Fibroblast of skin of scalp (primary cell): Measurements from ENCODE around the gene SYNPO2.

Source experiments
- DNase-seq: peaks from one replicate; pipeline ENCODE4 v3.0.0-alpha.2; 2013

SYNPO2 gene

DNA sequence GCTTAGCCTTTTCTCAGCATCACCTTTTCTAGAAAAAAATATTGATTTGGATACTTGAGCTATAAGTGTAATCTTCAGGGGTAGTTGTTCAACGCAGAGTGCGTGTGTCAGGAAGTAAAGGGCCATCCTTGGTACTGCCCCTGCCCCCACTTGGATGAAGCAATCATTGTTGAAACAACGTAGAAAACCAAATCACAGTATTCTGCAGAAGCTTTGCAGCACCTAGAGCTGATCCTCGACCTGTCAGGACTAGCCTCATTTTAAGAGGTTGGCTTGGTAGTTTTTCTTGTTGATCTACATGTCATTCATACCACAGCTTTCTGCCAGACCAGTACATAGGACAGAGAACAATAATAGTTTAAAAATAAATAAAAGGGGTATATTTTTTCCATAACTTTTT is 181.6 kb downstream of the SYNPO2 start:
- DNase-seq = no peak

DNA sequence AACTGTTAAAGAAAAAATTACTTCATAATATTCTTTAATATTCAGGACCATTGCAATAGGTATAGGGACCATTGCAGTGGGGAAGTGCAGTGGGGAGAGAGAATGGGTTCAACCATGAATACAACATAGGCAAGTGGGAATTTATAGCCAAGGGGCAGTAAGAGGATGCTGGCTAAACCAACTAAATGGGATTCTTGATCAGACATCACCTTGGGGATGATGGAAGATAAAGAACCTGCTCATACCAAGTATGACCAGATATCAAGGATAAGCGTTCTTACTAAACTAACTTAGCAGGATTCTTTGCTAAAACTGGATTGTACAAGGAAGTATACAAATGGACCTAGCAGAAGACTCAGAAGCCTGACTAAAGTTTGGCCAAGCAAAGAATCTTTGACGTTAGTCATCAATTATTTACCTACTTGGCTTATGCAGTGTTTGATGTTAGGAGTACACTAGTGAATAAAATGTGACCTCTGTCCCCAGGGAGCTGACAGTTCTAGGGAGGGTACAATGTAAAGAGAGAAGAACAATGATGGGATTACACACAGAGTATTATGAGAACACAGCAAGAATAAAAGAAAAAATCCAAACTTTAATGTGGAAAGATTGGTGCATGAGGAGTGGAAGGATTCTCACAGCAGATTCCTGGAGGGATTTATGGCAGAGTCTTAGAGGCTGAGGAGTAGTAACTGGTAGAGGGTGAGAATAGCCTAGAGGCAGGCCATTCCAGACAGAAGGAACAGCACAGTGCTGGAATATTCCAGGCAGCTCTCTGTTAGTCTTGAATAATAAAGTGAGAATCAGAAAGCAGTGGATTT is 192.3 kb downstream of the SYNPO2 start:
- DNase-seq = no peak

DNA sequence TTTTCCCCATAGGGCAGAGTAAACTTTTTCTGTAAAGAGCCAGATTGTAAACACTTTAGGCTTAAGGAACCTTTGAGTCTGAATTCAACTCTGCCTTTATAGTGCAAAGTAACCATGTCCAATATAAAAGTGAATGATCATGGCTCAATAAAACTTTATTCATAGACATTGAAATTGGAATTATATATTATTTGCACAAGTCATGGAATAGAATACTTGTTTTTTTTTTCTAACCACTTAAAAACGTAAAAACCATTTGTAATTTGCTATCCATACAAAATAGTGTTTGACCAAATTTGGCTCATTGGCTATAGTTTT is 192.8 kb downstream of the SYNPO2 start:
- no peak for DNase-seq

DNA sequence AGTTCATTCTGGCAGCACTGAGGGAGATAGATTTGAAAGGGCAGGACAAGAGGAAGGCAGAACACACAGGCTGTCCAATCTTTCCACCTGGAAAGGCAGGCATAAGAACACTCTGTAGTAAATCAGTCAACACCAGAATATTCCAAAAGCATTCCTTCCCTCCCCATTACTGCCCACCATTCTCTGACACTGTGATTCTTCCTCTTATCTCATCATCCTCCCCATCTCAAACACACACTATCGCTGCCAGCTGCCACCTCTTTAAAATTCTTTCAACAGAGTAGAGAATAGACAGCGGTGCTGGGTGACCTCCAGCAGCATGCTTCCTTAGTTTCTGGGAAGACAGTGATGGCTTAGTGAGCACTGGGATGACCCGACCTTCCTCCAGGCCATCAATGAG is 193.3 kb downstream of the SYNPO2 start:
- DNase-seq = no peak

DNA sequence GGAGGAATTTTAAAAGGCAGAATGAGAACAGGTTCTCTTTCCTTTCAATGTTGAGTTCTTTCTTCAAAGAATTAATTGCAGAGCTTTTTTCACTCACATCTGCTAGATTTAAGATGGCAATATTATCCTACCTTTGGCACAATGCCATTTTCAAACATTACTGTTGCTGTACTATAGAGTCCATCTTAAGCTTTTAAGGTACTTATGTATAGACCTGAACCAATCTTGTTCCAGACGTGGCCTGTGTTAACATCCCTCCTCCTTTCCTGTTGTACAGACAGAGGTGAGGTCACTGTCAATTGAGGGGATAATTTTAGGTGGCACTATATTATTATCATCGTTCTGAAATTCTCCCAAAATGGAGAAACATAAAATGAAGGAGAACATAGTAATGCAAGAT is 194.0 kb downstream of the SYNPO2 start:
- no peak for DNase-seq

DNA sequence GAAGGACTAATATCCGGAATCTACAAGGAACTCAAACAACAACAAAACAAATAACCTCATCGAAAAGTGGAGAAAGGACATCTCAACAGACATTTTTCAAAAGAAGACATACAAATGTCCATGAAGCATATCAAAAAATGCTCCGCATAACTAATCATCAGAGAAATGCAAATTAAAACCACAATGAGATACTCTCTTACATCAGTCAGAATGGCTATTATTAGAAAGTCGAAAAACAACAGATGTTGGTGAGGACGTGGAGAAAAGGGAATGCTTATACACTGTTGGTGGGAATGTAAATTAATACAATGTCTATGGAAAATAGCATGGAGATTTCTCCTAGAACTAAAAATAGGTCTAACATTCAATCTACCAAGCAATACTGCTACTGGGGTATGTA is 195.9 kb downstream of the SYNPO2 start:
- no peak for DNase-seq

DNA sequence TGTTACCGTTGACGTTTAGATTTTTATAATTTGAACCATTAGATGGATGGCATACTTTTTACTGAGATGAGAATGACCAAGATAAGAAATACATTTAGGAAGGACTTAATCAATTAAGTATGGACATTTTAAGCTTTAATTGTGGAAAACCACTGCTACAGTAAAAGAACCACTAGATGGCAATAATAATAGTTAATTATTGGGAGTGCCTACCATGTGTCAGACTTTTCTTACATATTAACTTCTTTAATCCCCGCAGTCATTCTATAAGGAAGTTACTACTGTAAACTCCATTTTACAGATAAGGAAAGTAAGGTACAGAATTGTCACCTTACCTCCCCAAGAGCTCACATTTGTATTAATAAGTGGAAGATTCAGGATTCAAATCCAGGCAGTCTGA is 198.5 kb downstream of the SYNPO2 start:
- peak; percentile 22 for DNase-seq

DNA sequence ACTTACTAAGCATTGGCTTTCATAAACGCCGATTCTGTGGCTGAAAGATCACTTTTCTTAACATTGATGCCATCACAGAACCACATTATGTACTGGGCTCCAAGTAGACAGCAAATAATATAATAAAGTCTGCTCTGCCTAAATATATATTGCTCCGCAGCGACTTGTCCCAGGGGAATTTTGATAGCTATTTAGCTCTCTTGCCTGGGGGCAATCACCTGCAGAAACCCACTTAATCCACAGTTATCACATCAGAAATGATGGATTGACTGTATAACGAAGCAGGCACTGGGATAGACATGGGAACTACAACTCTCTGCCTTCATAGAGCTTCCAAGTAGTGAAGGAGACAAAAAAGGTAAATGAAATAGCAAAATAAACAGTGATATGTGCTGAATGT is 199.0 kb downstream of the SYNPO2 start:
- DNase-seq = no peak

DNA sequence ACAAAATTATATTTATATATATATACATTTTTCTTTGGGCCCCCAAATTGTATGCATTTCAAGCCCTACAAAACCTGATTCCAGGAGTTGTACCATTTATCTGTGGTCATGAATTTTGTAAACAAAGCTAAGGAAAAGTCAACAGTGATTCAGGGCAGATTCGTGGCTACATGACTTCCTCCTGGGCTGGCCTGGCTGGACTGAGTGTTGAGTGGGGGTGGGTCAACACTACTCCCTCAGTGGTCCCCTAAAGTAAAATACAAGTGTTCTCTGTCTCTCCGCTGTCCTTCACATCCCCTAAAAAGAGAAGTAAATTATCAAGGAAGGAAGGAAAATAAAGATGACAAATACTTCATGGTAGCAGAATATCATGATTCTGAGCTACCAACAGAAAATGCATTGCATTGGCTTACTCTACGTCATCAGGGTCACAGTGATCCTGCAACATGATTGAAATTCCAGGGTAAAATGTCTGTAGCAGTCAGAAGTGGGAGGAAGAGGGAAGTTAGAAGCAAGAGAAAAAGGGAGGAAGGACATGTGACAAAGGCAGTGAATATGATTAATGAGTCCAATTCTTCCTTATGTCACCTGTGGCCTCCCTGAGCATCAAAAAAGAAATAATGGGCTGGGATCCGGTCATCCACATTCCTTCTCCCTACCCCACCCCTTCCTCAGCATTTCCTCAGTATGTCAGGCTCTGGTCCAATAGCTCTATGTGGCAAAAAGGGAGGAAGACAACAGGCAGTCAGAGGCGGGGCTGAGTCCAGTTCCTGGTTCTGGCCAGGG is 204.6 kb downstream of the SYNPO2 start:
- DNase-seq = no peak

DNA sequence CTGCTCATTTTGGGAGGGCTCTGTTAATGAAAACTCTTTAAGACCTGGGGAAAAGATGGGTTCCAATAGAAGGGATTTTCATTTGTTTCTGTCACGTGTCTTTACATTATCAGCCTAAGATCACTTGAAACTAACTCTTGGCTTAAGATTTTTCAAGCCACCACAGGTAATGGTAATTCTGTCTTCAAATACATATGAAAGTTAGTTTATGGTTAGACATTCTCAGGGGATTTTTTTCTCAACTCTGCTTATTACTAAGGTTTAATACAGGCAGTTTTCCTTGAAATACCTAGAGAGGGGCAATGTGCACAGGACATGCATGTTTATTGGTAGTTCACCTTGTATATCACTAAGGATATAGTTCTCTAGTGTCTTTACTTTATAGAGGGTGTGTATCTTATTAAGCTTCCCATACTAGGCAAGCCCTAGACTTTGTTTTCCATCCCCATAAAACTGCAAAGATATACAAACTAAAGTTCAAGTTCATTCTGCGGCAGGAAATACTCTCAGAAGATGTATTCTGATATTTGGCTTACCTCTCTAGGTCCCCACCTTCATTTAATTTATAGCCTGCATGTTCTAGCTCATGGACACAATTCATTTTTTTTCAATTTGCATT is 208.7 kb downstream of the SYNPO2 start:
- DNase-seq = no peak

DNA sequence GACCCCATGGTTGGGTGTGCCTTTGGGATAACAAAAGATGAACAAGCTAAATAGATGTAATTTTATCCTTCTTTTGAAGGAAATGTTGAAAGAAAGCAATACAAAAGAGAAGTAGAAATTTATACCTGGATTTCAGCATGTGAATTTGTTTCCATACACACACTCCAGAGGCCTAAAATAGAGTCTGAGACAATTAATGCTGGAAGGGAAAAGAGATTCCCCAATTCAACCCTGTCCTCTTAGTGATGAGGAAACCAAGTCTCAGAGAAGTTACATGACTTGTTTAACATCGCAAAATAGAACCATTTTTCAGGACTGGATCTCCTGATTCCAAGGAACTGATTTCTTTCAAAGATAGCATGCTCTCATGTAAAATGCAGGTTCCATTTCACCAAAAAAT is 209.7 kb downstream of the SYNPO2 start:
- no peak for DNase-seq

DNA sequence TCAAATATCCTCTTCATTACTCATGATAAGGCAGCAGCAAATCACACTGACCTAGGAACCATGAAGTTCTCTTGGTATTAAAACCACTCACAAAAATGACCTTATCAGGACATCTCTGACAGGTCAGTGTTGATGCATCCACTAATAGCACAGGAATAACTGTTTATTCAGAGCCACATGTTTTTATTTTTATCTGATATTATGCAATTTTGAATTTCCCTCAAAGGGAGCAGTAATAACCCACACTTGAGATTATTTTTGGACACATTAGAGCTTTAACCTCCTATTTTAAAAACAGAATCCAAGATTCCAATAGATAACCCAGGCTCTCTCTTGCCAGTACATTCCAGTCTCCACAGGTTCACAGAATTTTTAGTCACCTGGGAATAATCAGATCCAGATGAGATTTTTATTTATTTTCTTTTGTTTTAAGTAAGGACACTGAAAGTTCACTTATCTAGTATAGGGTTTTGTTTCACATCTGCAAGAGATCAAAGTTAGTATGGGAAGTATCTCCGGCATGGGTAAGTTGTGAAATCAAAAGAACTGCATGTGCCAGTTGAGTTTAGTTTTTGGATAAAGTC is 210.7 kb downstream of the SYNPO2 start:
- DNase-seq = peak; percentile 22

DNA sequence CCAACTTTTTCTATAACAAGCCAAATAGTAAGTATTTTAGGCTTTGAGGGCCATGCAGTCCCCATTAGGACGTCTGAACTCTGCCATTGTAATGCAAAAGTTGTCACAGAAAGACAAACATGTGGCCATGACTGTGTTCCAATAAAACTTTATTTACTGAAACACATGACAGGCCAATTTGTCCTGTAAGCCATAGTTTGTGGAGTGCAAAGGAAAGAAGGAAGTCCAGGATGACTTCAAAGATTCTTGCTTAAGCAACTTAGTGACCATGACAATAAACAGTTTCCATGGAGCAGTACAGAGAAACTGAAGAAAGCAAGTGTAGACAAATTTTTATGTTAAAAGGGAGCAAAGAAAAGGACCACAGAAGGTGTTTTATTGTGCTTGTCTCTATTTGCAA is 212.0 kb downstream of the SYNPO2 start:
- no peak for DNase-seq

DNA sequence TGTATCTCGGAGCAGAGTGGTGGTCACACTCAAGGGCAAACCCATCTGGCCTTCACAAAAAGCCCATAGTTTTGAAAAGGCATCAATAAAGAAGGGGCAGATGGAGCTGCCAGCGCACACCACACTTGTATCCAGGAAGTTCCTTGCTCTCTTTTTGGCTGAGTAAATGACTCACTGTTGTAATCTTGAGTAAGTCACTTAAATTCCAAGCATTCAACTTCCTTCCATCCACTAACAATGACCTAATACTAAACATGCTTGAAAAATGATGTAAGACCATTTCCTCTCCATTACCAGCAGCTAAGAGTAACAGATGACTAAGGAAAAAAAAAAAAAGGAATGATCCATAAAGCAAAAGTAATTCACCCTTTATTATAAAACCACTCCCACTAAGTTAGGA is 214.6 kb downstream of the SYNPO2 start:
- DNase-seq = peak; percentile 98

DNA sequence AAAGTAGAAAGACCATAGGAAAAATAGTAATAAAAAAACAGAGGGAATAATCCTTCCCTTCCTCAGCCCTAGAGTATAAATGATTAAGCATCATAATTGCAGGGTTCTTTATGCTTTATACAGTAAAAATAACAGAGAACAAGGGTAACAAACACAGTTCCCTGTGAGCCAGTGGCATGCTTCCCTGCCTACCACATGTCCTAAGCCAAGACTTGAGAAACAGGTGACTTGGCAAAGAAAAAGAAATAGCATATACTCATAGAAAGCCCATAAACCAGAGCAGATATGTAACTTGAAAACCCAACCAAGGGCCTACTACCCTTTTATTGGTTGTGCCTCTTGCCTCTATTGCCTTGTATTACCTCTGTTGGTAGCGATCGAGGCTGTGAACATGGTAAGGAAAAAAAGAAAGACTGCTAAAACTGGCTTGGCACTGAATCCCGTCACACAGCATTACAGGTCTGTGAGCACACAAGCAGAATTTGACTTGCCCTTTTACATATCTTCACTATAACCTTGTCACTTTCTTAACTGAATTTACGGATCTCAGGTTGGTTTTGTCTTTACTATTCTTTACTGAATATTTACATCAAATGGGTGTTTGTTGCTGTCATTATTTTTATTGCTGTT is 216.1 kb downstream of the SYNPO2 start:
- DNase-seq = no peak

DNA sequence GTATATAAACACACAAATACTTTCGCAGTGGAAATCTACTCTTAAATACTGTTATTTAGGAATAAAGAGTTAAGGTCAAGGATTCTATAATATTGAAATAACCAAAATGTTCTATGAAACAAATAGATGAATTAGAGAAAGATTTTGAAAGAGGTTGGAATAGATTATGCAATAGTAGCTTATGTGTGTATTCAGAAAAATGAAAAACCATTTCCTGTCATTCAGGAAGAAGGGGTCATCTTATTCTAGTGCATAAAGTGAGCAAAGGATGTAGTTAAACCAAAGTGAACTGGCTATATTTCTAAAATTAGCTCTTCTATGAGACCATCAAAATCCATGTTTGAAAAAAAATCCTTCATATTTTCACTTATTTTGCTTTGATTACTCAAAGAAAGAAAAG is 217.0 kb downstream of the SYNPO2 start:
- no peak for DNase-seq

DNA sequence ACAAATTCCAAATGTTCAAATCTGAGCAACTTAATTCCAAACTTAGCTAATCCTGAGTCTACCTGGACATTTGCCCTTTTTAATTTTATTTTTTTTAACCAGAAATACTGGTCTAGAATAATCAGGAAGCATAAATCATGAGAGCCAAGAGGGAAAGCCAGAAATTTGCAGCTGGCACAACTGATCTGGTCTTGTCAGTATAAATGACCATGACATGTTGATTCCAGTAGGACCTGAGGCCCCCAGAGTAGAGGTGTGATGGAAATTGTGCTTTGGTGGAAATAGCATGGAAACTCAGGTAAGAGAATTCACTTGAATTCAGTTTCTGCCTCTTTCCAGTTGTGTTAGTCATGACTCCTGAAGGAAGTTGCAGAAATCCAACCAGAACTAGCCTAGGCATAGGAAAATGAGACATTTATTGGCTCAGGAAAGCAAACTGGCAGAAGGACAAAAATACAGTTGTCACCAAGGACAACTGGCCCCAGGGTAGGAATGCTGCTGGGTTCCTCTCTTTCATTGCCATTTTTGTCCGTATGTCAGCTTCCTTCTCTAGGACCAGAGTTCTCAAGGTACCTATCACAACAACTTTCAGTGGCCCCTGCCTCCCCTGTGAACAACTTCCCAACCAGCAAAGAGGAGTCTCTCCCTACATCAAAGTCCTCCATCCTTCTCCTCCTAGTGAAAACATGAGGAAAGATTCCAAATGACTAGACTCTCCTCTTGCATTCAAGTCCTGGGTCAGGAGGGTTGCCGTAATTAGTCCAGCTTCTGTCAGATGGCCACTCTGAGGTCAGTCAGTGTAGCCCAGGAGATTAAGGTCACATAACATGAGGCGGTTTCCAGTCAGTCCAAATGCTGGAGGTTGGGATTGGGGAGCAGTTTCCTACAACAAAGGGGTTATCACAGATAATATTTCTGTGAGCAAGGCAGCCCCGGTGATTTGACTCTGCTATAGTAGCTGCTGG is 217.7 kb downstream of the SYNPO2 start:
- no peak for DNase-seq

DNA sequence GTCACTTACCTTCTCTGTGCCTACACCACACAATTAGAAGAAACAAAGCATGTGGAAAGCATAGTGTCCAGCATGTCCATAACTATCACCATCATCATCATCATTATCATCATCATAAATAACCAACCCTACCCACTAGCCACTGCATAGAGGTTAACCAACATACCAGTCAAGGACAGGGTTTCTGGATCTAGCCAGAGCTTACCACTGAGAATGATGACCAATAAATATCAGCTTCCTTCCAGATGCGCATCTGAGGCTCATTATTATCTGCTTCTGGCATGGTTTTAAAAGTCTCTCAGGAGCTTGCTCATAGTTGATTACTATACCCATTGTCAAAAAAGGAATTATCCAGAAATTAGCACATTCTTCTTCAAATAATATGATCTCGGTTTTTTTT is 221.5 kb downstream of the SYNPO2 start:
- no peak for DNase-seq
